HG02571 (cell line): ENCODE data around the gene CHRNA3.
"Not testable (repeated sequence)": the region's sequence is repeated elsewhere in the genome, so short reads cannot be mapped to it uniquely, and the experiment has no call there.

Experiments used
- ATAC-seq: cut with Tn5 transposase; IDR thresholded peaks from one replicate; pipeline ENCODE4 v1.9.1; 2021; ENCODE audit warnings: mild to moderate bottlenecking, moderate library complexity; ENCODE audit not compliant: unreplicated experiment

Gene CHRNA3

DNA sequence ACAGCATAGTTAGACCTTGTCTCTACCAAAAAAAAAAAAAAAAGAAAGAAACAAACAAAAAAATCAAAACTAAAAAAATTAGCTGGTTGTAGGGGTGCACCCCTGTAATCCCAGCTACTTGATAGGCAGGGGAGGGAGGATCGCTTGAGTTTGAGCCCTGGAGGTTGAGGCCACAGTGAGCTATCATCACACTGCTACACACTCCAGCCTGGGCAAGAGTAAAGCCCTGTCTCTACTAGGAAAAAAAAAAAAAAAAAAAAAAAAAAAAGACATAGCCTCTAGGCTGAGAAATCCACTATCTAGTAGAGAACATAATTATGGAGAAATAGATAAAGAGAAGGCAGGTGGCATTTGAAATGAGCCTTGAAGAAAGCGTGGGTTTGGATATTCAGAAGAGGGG is 57.7 kb downstream of the CHRNA3 start:
- ATAC-seq, result no peak

DNA sequence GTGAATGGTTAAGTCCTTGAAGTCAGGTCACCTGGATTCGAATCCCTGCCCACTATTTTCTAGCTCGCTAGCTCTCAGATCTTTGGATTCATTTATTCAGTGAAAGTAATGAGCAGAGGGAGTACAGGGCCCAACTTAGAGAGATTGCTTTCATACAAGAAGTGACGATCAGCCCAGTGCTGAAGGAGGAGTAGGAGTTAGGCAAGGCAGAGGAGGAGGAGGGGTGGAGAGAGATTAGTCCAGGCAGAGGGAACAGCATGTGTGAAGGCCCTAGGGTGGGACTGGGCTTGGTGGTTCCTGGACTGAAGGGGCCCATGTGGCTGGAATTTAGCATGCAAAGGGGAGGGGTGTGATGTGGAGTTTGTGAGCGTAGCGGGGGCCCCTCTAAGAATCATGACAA is 59.3 kb downstream of the CHRNA3 start:
- no peak for ATAC-seq

DNA sequence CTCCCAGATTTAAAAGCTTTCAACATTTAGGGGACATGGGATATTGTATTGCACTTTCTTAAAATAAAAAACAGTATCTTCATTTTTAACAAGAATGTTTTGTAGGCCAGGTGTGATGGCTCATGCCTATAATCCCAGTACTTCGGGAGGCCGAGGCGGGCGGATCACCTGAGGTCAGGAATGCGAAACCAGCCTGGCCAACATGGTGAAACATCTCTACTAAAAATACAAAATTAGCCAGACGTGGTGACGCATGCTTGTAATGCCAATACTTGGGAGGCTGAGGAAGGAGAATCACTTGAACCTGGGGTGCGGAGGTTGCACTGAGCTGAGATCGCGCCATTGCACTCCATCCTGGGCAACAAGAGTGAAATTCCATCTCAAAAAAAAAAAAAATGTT is 60.6 kb downstream of the CHRNA3 start:
- ATAC-seq, result not testable (repeated sequence)

DNA sequence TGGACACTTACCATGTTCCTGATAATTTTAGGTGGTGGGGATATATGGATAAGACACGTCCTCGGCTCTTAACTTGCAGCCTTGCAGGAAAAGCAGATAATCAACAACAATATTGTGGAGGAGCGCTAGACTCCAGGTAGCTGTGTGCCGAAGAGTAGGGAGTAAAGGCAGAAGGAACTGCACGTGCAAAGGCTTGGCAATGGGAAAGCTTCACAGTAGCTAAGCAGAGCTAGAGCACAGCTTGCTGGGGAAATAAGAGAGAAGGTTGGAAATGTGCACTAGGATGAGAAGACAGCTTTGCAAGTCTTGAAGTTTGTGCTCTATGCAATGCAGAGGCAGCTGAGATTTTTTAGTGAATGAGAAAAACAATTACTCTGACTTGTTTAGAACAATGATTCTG is 68.2 kb downstream of the CHRNA3 start:
- no peak for ATAC-seq

DNA sequence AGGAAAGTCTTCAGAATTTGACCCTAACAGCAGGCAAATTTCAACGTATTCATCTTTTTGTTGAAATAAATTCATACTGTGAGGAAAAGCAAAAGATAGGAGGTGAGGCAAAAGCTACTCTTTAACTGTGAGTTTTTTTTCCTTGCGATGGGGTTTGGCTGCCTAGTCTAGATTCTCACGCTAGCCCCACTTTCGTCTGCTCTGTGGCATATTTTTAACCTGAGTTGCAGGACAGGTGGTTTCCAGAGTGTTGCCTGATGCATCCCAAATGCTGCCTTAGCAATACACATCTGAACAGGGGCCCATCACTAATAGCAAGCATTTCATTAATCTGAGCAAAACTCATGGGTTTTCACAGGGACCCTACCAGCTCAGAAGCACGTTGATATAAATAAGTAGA is 68.9 kb downstream of the CHRNA3 start:
- no peak for ATAC-seq

DNA sequence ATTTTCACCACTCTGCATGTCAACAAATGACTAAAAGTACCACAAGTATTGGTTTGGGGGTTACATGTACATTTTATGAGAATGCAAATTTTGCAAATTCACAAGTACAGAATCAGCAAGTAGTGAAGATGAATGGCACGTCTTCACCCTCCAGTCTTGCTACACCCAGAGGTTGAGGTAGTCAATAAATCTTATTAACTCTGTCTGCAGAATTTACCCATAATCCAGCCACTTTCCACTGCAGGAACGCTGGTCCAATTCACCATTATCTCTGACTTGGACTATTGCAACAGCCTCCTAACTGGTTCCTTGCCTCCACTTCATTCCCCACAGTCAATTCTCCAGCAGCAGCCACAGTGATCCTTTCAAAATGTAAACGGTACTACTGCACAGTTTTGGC is 70.0 kb downstream of the CHRNA3 start:
- ATAC-seq, result no peak

DNA sequence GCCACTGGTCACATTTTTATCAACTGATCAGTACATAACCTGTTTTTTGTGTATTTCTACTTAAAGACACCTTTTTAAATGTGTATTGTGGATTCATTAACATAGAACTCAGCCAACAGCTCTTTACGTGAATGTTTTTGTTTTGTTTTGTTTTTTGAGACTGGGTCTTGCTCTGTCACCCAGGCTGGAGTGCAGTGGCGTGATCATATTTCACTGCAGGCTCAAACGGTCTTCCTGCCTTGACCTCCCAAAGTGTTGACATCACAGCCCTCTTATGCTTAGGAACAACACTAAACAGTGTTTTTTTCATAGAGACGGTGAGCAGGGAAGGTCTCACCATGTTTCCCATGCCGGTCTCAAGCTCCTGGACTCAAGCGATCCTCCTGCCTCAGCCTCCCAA is 70.6 kb downstream of the CHRNA3 start:
- no peak for ATAC-seq
